ENCODE results near the gene MYO1C.

- no peak for TF ChIP-seq CTCF (IDR thresholded peaks at IDR 0.05; ENCODE audit: poor library complexity, severe bottlenecking)
- TF ChIP-seq RAD21 (conservative IDR thresholded peaks at IDR 0.05): no peak
- TF ChIP-seq EZH2 (IDR thresholded peaks at IDR 0.05; ENCODE audit: borderline replicate concordance, insufficient read depth, low read length, poor library complexity, severe bottlenecking): no peak
- no peak for TF ChIP-seq EP300 (conservative IDR thresholded peaks at IDR 0.05; ENCODE audit: poor library complexity, severe bottlenecking)
These were observed 72.3 kb downstream of the MYO1C start for GRCh38 chr17:1420163-1420562.

All from neural cell (in vitro differentiated cells).